Osteoblast (primary cell): Measurements from ENCODE around the gene CEP70. TPM values are rescaled to one million over a fixed set of nuclear protein-coding genes. Genes with fewer than 3 reads are reported as not detected.

Experiments
- DNase-seq: peaks from one replicate; pipeline ENCODE4 v3.0.0; 2011; ENCODE audit warnings: low spot score, mixed read lengths; ENCODE audit not compliant: insufficient read length; ENCODE audit errors: missing footprints
- H2AFZ ChIP-seq: 2 replicates; pipeline ENCODE4 v1.6.0; 2011; ENCODE audit warnings: mild to moderate bottlenecking, low read length
- H3K27ac ChIP-seq: 2 replicates; pipeline ENCODE4 v1.5.1; 2011; ENCODE audit warnings: mild to moderate bottlenecking, low read depth, low read length, moderate library complexity
- H3K27me3 ChIP-seq: 2 replicates; pipeline ENCODE4 v1.6.0; 2012; ENCODE audit warnings: mild to moderate bottlenecking, control low read depth, inconsistent platforms, low read length, moderate library complexity; ENCODE audit not compliant: insufficient read depth
- H3K36me3 ChIP-seq: 2 replicates; pipeline ENCODE4 v1.5.1; 2011; ENCODE audit warnings: mild to moderate bottlenecking, low read length, control low read depth, moderate library complexity; ENCODE audit not compliant: insufficient read depth
- H3K4me1 ChIP-seq: 2 replicates; pipeline ENCODE4 v1.5.1; 2011; ENCODE audit warnings: mild to moderate bottlenecking, low read length, control low read depth, moderate library complexity; ENCODE audit not compliant: insufficient read depth
- H3K4me2 ChIP-seq: 2 replicates; pipeline ENCODE4 v1.6.0; 2011; ENCODE audit warnings: mild to moderate bottlenecking, low read length; ENCODE audit not compliant: insufficient read depth
- H3K4me3 ChIP-seq: fragments of 200-600 bp; sonication (generic); 3 replicates; pipeline ENCODE4 v1.5.1; 2012; ENCODE audit warnings: mild to moderate bottlenecking, low read length, inconsistent platforms; ENCODE audit not compliant: insufficient read depth
- H3K79me2 ChIP-seq: 2 replicates; pipeline ENCODE4 v1.6.0; 2012; ENCODE audit warnings: mild to moderate bottlenecking, low read length, control low read depth, inconsistent platforms; ENCODE audit not compliant: insufficient read depth
- H3K9me3 ChIP-seq: 2 replicates; pipeline ENCODE4 v1.5.1; 2011; ENCODE audit warnings: low read depth, low read length, control low read depth
- H4K20me1 ChIP-seq: 2 replicates; pipeline ENCODE4 v1.6.0; 2012; ENCODE audit warnings: mild to moderate bottlenecking, low read length, control low read depth; ENCODE audit not compliant: insufficient read depth
- total RNA-seq: library from RNA; depleted of rRNA; stranded (reverse); fragments of >200 nt; gene quantifications from 2 replicates; pipeline ENCODE4 v1.2.3, GENCODE V29; 2012
- TF ChIP-seq, protein P1 (sequence below): IDR thresholded peaks from 2 replicates; pipeline ENCODE4 v1.5.1; 2011; ENCODE audit warnings: mild to moderate bottlenecking, low read depth, low read length, moderate library complexity; ENCODE audit errors: extremely low read depth

The CEP70 gene
- total RNA-seq, 1 donor, result 51.0 TPM

DNA sequence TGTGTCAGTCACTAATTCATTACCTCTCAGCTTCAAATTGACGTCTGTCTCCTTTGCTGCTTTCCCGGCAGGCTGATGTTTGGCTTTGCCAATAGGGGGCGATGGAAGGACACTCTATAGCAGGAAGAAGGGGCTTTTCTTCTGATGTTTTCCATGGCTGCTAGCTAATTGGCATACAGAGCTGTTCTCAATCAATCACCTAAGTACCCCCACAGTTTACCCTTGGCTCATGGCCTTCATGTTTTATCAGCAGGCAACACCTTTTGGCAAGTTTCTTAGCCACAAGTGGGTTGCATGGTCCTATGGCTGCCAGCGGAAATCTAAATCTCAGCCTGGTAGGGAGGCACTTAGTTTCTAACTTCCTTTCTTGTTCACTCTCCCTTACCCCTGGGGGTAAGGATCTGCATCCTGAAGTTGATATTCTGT, 114.6 kb downstream of the CEP70 start:
- Histone ChIP-seq H2AFZ (no peak overlapping the region), H3K27me3 (no peaks in the 10 kb centered on the region), H3K4me2 (no peak overlapping the region), H3K36me3 (no peaks in the 10 kb centered on the region), H4K20me1 (no peaks in the 10 kb centered on the region), H3K27ac (no peak overlapping the region), H3K79me2 (no peaks in the 10 kb centered on the region), H3K4me1 (no peaks in the 10 kb centered on the region), H3K9me3 (no peaks in the 10 kb centered on the region), H3K4me3 (no peak overlapping the region)
- DNase-seq, result no peak
- TF ChIP-seq, protein P1, sequence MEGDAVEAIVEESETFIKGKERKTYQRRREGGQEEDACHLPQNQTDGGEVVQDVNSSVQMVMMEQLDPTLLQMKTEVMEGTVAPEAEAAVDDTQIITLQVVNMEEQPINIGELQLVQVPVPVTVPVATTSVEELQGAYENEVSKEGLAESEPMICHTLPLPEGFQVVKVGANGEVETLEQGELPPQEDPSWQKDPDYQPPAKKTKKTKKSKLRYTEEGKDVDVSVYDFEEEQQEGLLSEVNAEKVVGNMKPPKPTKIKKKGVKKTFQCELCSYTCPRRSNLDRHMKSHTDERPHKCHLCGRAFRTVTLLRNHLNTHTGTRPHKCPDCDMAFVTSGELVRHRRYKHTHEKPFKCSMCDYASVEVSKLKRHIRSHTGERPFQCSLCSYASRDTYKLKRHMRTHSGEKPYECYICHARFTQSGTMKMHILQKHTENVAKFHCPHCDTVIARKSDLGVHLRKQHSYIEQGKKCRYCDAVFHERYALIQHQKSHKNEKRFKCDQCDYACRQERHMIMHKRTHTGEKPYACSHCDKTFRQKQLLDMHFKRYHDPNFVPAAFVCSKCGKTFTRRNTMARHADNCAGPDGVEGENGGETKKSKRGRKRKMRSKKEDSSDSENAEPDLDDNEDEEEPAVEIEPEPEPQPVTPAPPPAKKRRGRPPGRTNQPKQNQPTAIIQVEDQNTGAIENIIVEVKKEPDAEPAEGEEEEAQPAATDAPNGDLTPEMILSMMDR, result peak; percentile 95

GRCh38 chr3:138477801-138478200, 116.3 kb downstream of the CEP70 start:
- Histone ChIP-seq H3K4me2 (no peak overlapping the region), H3K79me2 (no peaks in the 10 kb centered on the region), H2AFZ (no peak overlapping the region), H3K27ac (no peak overlapping the region), H3K36me3 (no peaks in the 10 kb centered on the region), H3K27me3 (no peaks in the 10 kb centered on the region), H4K20me1 (no peaks in the 10 kb centered on the region), H3K4me3 (no peak overlapping the region), H3K4me1 (no peaks in the 10 kb centered on the region), H3K9me3 (no peaks in the 10 kb centered on the region)
- TF ChIP-seq, protein P1, result no peak
- no peak for DNase-seq

DNA sequence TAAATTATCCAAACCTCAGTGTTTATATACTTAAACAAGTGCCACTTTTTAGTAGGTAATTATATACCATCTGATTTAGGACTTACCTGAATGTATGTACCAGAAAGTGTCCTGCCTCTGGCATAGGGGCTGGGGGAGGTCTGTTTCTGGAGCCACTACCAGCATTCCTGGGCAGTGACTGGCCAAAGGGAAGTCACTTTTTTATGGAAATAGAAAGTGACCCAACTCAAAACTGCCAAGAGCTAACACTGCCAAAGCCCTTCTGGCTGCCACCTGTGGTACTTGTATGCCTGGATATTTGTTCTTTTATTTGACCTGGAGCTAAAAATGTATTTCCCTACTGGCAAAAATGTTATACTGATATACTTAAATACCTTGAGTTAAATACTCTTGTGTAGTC, 116.9 kb downstream of the CEP70 start:
- TF ChIP-seq, protein P1, result no peak
- no peak overlapping the region for H3K27ac ChIP-seq
- H3K9me3 ChIP-seq, result no peaks in the 10 kb centered on the region
- no peak overlapping the region for H2AFZ ChIP-seq
- no peaks in the 10 kb centered on the region for H3K27me3 ChIP-seq
- H3K79me2 ChIP-seq, result no peaks in the 10 kb centered on the region
- H3K36me3 ChIP-seq, result no peaks in the 10 kb centered on the region
- no peak overlapping the region for H3K4me3 ChIP-seq
- H3K4me1 ChIP-seq, result no peaks in the 10 kb centered on the region
- no peaks in the 10 kb centered on the region for H4K20me1 ChIP-seq
- DNase-seq, result no peak
- no peak overlapping the region for H3K4me2 ChIP-seq

- no peaks in the 10 kb centered on the region for H3K9me3 ChIP-seq
- TF ChIP-seq, protein P1, result no peak
- no peaks in the 10 kb centered on the region for H3K4me1 ChIP-seq
- no peaks in the 10 kb centered on the region for H4K20me1 ChIP-seq
- H3K79me2 ChIP-seq, result no peaks in the 10 kb centered on the region
- no peak for DNase-seq
- no peak overlapping the region for H3K27ac ChIP-seq
- no peak overlapping the region for H3K4me3 ChIP-seq
- H3K4me2 ChIP-seq, result no peak overlapping the region
- no peaks in the 10 kb centered on the region for H3K36me3 ChIP-seq
- H3K27me3 ChIP-seq, result no peaks in the 10 kb centered on the region
- H2AFZ ChIP-seq, result no peak overlapping the region
Observed at GRCh38 chr3:138476526-138476925, 117.5 kb downstream of the CEP70 start.
